Body of pancreas (tissue), 4 donors: ENCODE results near the gene AGBL5. TPM values are rescaled to one million over a fixed set of nuclear protein-coding genes. Genes with fewer than 3 reads are reported as not detected.

Experiments used
- ATAC-seq: fragments of 150-250 bp; one replicate; pipeline ENCODE4 v1.9.1; 2016
- DNase-seq, 4 donors: peaks; one replicate each; pipeline ENCODE4 v3.0.0-alpha.2; 2019
- H3K27ac ChIP-seq, 4 donors: fragments of 200-600 bp; sonication (generic); 1 replicate in 3 of 4; 2 replicates in 1 of 4; pipeline versions ENCODE4 v1.5.1 to v1.6.1; 2016 to 2019; ENCODE audit warnings: mild to moderate bottlenecking in 1 of 4, mixed read lengths in 1 of 4, moderate library complexity in 1 of 4
- H3K27me3 ChIP-seq, 2 donors: fragments of 200-600 bp; sonication (generic); one replicate each; pipeline ENCODE4 v1.6.0; 2016; ENCODE audit warnings: mild to moderate bottlenecking in 1 of 2
- H3K36me3 ChIP-seq, 2 donors: fragments of 200-600 bp; sonication (generic); replicated peaks in 1 of 2; 2 replicates each; pipeline ENCODE4 v1.5.1; 2016; ENCODE audit warnings: low read depth in 2 of 2; ENCODE audit not compliant: insufficient read depth in 1 of 2
- H3K4me1 ChIP-seq: fragments of 200-600 bp; sonication (generic); one replicate; pipeline ENCODE4 v1.6.0; 2016
- H3K4me3 ChIP-seq, 2 donors: fragments of 200-600 bp; sonication (generic); 1 replicate in 1 of 2; 2 replicates in 1 of 2; pipeline ENCODE4 v1.5.1; 2016 to 2019
- H3K9me3 ChIP-seq, 3 donors: fragments of 200-600 bp; sonication (generic); 1 replicate in 2 of 3; 2 replicates in 1 of 3; pipeline ENCODE4 v1.5.1; 2016
- POLR2A ChIP-seq, 3 donors: fragments of 450-650 bp; IDR thresholded peaks; one replicate each; pipeline ENCODE4 v1.6.1; 2016; ENCODE audit warnings: antibody characterized with exemption in 3 of 3, mild to moderate bottlenecking in 2 of 3
- WGBS, 2 donors: methylation state at CpG; one replicate each; pipeline ENCODE4 v1.1.5; 2017; 5-methylcytosine and 5-hydroxymethylcytosine counted together
- intact Hi-C: fragments of 100-400 bp; cut with DNase I; formaldehyde crosslinking; loops from one replicate; pipeline ENCODE4 v1.15.1; 2023
- total RNA-seq, 2 donors: library from RNA; depleted of rRNA; stranded (reverse); fragments of >200 nt; gene quantifications; one replicate each; pipeline ENCODE4 v1.1.0, GENCODE V29; 2016
- TF ChIP-seq, protein P1 (sequence below), 7 experiments: fragments of 450-650 bp in 4 of 7; fragments of 200-600 bp in 3 of 7; sonication (generic) in 3 of 7; IDR thresholded peaks; one replicate each; pipeline ENCODE4 v1.5.1; 2016 to 2019; ENCODE audit warnings: antibody characterized with exemption in 7 of 7

AGBL5 gene
- total RNA-seq, 2 donors from 2014 or later, result 5.6 to 12.2 TPM

DNA sequence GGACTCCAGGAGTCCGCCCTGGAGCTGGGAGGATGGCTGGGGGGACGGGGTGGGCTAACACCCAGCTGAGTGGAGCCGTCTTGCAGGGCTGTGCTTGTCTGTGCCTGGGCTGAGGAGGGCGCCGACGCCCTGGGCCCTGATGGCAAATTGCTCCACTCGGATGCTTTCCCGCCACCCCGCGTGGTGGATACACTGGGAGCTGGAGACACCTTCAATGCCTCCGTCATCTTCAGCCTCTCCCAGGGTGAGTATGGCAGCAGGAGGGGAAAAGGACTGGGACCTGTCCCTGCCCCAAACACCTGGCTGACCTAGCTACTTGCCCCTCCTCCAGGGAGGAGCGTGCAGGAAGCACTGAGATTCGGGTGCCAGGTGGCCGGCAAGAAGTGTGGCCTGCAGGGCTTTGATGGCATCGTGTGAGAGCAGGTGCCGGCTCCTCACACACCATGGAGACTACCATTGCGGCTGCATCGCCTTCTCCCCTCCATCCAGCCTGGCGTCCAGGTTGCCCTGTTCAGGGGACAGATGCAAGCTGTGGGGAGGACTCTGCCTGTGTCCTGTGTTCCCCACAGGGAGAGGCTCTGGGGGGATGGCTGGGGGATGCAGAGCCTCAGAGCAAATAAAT, 48.0 kb downstream of the AGBL5 start:
- no peak overlapping the region for H3K27ac ChIP-seq
- H3K9me3 ChIP-seq, result no peaks in the 10 kb centered on the region
- no peaks in the 10 kb centered on the region for H3K27me3 ChIP-seq
- intact Hi-C loops, result loop anchor here (10.0 kb wide), 1 partner anchor 205 kb away; the partner anchor contains the start of gene UCN
- H3K4me3 ChIP-seq, result no peak overlapping the region
- 88 to 89% methylated on average over 3 to 9 of the region's 19 CpGs for WGBS, 2 donors
- TF ChIP-seq, protein P1, sequence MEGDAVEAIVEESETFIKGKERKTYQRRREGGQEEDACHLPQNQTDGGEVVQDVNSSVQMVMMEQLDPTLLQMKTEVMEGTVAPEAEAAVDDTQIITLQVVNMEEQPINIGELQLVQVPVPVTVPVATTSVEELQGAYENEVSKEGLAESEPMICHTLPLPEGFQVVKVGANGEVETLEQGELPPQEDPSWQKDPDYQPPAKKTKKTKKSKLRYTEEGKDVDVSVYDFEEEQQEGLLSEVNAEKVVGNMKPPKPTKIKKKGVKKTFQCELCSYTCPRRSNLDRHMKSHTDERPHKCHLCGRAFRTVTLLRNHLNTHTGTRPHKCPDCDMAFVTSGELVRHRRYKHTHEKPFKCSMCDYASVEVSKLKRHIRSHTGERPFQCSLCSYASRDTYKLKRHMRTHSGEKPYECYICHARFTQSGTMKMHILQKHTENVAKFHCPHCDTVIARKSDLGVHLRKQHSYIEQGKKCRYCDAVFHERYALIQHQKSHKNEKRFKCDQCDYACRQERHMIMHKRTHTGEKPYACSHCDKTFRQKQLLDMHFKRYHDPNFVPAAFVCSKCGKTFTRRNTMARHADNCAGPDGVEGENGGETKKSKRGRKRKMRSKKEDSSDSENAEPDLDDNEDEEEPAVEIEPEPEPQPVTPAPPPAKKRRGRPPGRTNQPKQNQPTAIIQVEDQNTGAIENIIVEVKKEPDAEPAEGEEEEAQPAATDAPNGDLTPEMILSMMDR (IDR thresholded peaks at IDR 0.05), result no peak
- TF ChIP-seq POLR2A (IDR thresholded peaks at IDR 0.05), result no peak
- no peaks in the 10 kb centered on the region for H3K36me3 ChIP-seq
- DNase-seq (no peak), ATAC-seq (no peak)
- peaks cover 17% of the 10 kb centered on the region for H3K4me1 ChIP-seq

DNA sequence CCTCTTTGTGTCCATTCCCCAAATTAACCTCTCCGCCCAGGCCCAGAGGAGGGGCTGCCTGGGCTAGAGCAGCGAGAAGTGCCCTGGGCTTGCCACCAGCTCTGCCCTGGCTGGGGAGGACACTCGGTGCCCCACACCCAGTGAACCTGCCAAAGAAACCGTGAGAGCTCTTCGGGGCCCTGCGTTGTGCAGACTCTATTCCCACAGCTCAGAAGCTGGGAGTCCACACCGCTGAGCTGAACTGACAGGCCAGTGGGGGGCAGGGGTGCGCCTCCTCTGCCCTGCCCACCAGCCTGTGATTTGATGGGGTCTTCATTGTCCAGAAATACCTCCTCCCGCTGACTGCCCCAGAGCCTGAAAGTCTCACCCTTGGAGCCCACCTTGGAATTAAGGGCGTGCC, 48.6 kb downstream of the AGBL5 start:
- intact Hi-C loops, result loop anchor here (5.0 kb wide), 1 partner anchor 182 kb away; the partner anchor contains the start of gene TRIM54
- Histone ChIP-seq H3K4me1 (peaks cover 17% of the 10 kb centered on the region), H3K36me3 (no peaks in the 10 kb centered on the region), H3K4me3 (no peak overlapping the region), H3K9me3 (no peaks in the 10 kb centered on the region), H3K27me3 (no peaks in the 10 kb centered on the region), H3K27ac (no peak overlapping the region)
- ATAC-seq (no peak), DNase-seq (no peak)
- TF ChIP-seq POLR2A (IDR thresholded peaks at IDR 0.05), result no peak
- TF ChIP-seq, protein P1 (IDR thresholded peaks at IDR 0.05), result no peak
- WGBS, 2 donors, result 85 to 100% methylated on average over 2 to 10 of the region's 10 CpGs

DNA sequence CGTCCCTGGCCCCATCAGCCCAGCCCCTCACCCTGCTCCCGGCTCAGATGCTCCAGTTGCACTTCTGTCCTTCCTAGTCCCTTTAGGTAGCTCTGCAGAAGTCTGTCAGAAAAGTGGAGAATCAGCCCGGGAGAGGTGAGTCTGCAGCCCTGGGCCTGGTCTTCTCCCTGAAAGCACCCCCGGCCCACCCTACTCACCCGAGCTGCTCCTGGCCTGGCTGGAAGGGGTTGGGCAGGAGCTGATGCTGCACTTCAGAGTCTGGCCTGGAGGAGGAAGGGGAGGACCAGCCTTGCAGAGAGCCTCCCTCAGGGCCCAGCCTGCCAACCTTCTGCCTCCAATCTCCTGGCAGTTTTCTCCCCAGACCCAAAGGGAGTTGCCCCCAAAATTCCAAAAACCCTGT, 50.9 kb downstream of the AGBL5 start:
- no peak for ATAC-seq
- Histone ChIP-seq H3K4me3 (no peak overlapping the region), H3K4me1 (no peaks in the 10 kb centered on the region), H3K36me3 (no peaks in the 10 kb centered on the region), H3K9me3 (no peaks in the 10 kb centered on the region), H3K27ac (no peak overlapping the region), H3K27me3 (no peaks in the 10 kb centered on the region)
- TF ChIP-seq POLR2A (IDR thresholded peaks at IDR 0.05), result no peak
- intact Hi-C loops, result loop anchor here (5.0 kb wide), 1 partner anchor 180 kb away; the partner anchor contains the start of gene TRIM54
- WGBS, 2 donors, result 66 to 79% methylated on average over 4 to 5 of the region's 5 CpGs
- no peak for DNase-seq

DNA sequence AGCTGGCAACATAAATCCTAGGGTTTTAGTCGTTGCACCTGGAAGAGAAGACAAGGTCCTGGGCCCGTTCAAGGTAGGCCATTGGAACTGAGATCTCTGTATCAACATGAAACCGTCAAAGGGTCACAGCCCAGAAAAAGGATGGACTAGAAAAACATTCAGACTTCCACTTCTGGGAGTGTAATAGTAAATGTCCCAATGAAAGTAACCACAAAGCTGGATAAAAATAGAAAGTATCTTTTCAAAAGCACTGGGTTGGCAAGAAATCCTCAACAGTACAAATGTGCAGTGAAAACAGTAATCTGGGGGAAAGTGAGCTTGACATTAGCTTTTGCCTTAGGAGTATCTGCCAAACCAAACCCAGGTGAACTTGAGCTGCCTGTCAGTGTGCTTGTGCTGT, 54.5 kb downstream of the AGBL5 start:
- DNase-seq, result no peak
- no peak overlapping the region for H3K27ac ChIP-seq
- intact Hi-C loops, result no loop called here
- H3K9me3 ChIP-seq, result no peaks in the 10 kb centered on the region
- no peak for ATAC-seq
- H3K36me3 ChIP-seq, result no peaks in the 10 kb centered on the region
- TF ChIP-seq POLR2A (IDR thresholded peaks at IDR 0.05), result no peak
- TF ChIP-seq, protein P1 (IDR thresholded peaks at IDR 0.05), result no peak
- H3K27me3 ChIP-seq, result no peaks in the 10 kb centered on the region
- H3K4me3 ChIP-seq, result no peak overlapping the region
- 61 to 63% methylated on average over 3 of the region's 3 CpGs for whole genome bisulfite sequencing, 2 donors
- H3K4me1 ChIP-seq, result no peaks in the 10 kb centered on the region

DNA sequence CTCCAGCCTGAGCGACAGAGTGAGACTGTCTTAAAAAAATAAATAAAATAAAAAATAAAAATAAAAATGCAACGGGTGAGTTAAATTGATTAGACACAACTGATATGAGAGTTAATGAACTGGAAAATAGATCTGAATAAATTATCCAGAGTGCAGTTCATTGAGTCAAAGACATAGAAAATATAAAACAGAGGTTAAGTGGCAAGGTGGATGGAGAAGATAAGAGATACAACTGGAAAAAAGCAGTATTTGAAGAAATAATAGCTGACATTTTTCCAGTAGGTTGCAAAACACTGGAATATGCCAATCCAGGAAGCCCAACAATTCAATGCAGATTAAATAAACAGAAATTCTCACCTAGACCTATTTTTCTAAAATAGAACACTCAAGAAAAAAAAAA, 56.8 kb downstream of the AGBL5 start:
- Histone ChIP-seq H3K36me3 (no peaks in the 10 kb centered on the region), H3K27me3 (no peaks in the 10 kb centered on the region), H3K4me1 (no peaks in the 10 kb centered on the region), H3K9me3 (no peaks in the 10 kb centered on the region), H3K27ac (no peak overlapping the region), H3K4me3 (no peak overlapping the region)
- ATAC-seq, result no peak
- intact Hi-C loops, result no loop called here
- DNase-seq, result no peak
- TF ChIP-seq, protein P1 (IDR thresholded peaks at IDR 0.05), result no peak
- TF ChIP-seq POLR2A (IDR thresholded peaks at IDR 0.05), result no peak
- WGBS, 2 donors, result 59% methylated on average over 2 of the region's 2 CpGs
